Transverse colon (tissue), 4 donors: Measurements from ENCODE around the gene ETFDH.

Experiments
- EP300 ChIP-seq: sonication (generic); formaldehyde crosslinking; IDR thresholded peaks from one replicate; pipeline ENCODE4 v1.6.1; 2017; ENCODE audit warnings: antibody characterized with exemption, low read depth
- POLR2AphosphoS5 ChIP-seq, 3 donors: sonication (generic); formaldehyde crosslinking; IDR thresholded peaks; one replicate each; pipeline ENCODE4 v1.6.1; 2016; ENCODE audit warnings: antibody characterized with exemption in 3 of 3
- TF ChIP-seq, protein P1 (sequence below), 5 experiments: fragments of 200-600 bp in 3 of 5; fragments of 450-650 bp in 2 of 5; sonication (generic) in 3 of 5; IDR thresholded peaks; 1 replicate in 2 of 5; 2 replicates in 3 of 5; pipeline ENCODE4 v1.5.1; 2016 to 2017; ENCODE audit warnings: antibody characterized with exemption in 5 of 5, inconsistent platforms in 3 of 5, mild to moderate bottlenecking in 2 of 5, moderate library complexity in 1 of 5

GRCh38 chr4:158666892-158667291, 5.2 kb upstream of the ETFDH start:
- TF ChIP-seq POLR2AphosphoS5 (IDR thresholded peaks at IDR 0.05) = no peak
- TF ChIP-seq, protein P1, sequence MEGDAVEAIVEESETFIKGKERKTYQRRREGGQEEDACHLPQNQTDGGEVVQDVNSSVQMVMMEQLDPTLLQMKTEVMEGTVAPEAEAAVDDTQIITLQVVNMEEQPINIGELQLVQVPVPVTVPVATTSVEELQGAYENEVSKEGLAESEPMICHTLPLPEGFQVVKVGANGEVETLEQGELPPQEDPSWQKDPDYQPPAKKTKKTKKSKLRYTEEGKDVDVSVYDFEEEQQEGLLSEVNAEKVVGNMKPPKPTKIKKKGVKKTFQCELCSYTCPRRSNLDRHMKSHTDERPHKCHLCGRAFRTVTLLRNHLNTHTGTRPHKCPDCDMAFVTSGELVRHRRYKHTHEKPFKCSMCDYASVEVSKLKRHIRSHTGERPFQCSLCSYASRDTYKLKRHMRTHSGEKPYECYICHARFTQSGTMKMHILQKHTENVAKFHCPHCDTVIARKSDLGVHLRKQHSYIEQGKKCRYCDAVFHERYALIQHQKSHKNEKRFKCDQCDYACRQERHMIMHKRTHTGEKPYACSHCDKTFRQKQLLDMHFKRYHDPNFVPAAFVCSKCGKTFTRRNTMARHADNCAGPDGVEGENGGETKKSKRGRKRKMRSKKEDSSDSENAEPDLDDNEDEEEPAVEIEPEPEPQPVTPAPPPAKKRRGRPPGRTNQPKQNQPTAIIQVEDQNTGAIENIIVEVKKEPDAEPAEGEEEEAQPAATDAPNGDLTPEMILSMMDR (IDR thresholded peaks at IDR 0.05) = no peak
- no peak for TF ChIP-seq EP300
